SK-N-SH treated with all-trans-retinoic acid at 6 μM for 48 hours (cell line): ENCODE results near the gene LRRC8C.

Experiments
- ATAC-seq: fragments of 200-7000 bp; cut with Tn5 transposase; 3 replicates; pipeline ENCODE4 v1.9.1; 2020; ENCODE audit warnings: mild to moderate bottlenecking, moderate library complexity
- ARNTL ChIP-seq: fragments of 450-650 bp; formaldehyde crosslinking; IDR thresholded peaks from 2 replicates; pipeline ENCODE4 v1.5.0; 2020; ENCODE audit warnings: low read depth, mild to moderate bottlenecking, moderate library complexity, borderline replicate concordance
- BACH2 ChIP-seq: fragments of 250-450 bp; sonication (Bioruptor Pico); IDR thresholded peaks from 2 replicates; pipeline ENCODE4 v1.9.0; 2021; ENCODE audit warnings: mild to moderate bottlenecking, borderline replicate concordance
- CREB5 ChIP-seq: fragments of 250-450 bp; sonication (Bioruptor Pico); IDR thresholded peaks from 2 replicates; pipeline ENCODE4 v1.5.1; 2020; ENCODE audit warnings: low read depth, mild to moderate bottlenecking, moderate library complexity
- CSDC2 ChIP-seq: fragments of 250-450 bp; sonication (Bioruptor Pico); IDR thresholded peaks from 2 replicates; pipeline ENCODE4 v1.5.0; 2020; ENCODE audit warnings: mild to moderate bottlenecking, moderate library complexity
- CSRNP3 ChIP-seq: fragments of 250-450 bp; sonication (Bioruptor Pico); IDR thresholded peaks from 2 replicates; pipeline ENCODE4 v1.5.1; 2021; ENCODE audit warnings: mild to moderate bottlenecking, moderate library complexity
- ESRRG ChIP-seq: fragments of 250-450 bp; sonication (Bioruptor Pico); IDR thresholded peaks from 2 replicates; pipeline ENCODE4 v1.6.1; 2021; ENCODE audit warnings: mild to moderate bottlenecking
- GLIS3 ChIP-seq: fragments of 250-450 bp; sonication (Bioruptor Pico); IDR thresholded peaks from 2 replicates; pipeline ENCODE4 v1.5.0; 2020; ENCODE audit warnings: mild to moderate bottlenecking, moderate library complexity
- ISL1 ChIP-seq: fragments of 250-450 bp; sonication (Bioruptor Pico); IDR thresholded peaks from 2 replicates; pipeline ENCODE4 v2.1.2; 2022; ENCODE audit warnings: mild to moderate bottlenecking, moderate library complexity
- OSR1 ChIP-seq: fragments of 250-450 bp; sonication (Bioruptor Pico); IDR thresholded peaks from 2 replicates; pipeline ENCODE4 v1.8.0; 2022; ENCODE audit warnings: moderate library complexity, mild to moderate bottlenecking, inconsistent platforms
- PPARA ChIP-seq: fragments of 250-450 bp; sonication (Bioruptor Pico); IDR thresholded peaks from 2 replicates; pipeline ENCODE4 v1.5.0; 2020; ENCODE audit warnings: mild to moderate bottlenecking, borderline replicate concordance
- RARB ChIP-seq: fragments of 250-450 bp; sonication (Bioruptor Pico); IDR thresholded peaks from 2 replicates; pipeline ENCODE4 v1.8.0; 2021; ENCODE audit warnings: mild to moderate bottlenecking, moderate library complexity
- SNAI2 ChIP-seq: fragments of 250-450 bp; sonication (Bioruptor Pico); IDR thresholded peaks from 2 replicates; pipeline ENCODE4 v1.5.0; 2020; ENCODE audit warnings: mild to moderate bottlenecking, moderate library complexity
- TCF4 ChIP-seq: fragments of 250-450 bp; sonication (Bioruptor Pico); IDR thresholded peaks from 2 replicates; pipeline ENCODE4 v1.8.0; 2021; ENCODE audit warnings: mild to moderate bottlenecking, moderate library complexity, borderline replicate concordance
- TOX ChIP-seq: fragments of 250-450 bp; sonication (Bioruptor Pico); IDR thresholded peaks from 2 replicates; pipeline ENCODE4 v1.8.0; 2021; ENCODE audit warnings: mild to moderate bottlenecking, moderate library complexity, borderline replicate concordance
- ZFP3 ChIP-seq: fragments of 250-450 bp; sonication (Bioruptor Pico); IDR thresholded peaks from 2 replicates; pipeline ENCODE4 v1.5.0; 2020; ENCODE audit warnings: mild to moderate bottlenecking, moderate library complexity
- ZNF565 ChIP-seq: fragments of 450-650 bp; formaldehyde crosslinking; conservative IDR thresholded peaks from 2 replicates; pipeline ENCODE4 v1.5.0; 2020; ENCODE audit warnings: low read depth, mild to moderate bottlenecking, moderate library complexity
- ZNF70 ChIP-seq: fragments of 450-650 bp; formaldehyde crosslinking; IDR thresholded peaks from 2 replicates; pipeline ENCODE4 v1.5.0; 2020; ENCODE audit warnings: mild to moderate bottlenecking, moderate library complexity
- ZNF8 ChIP-seq: fragments of 450-650 bp; formaldehyde crosslinking; IDR thresholded peaks from 2 replicates; pipeline ENCODE4 v1.5.0; 2020; ENCODE audit warnings: mild to moderate bottlenecking, moderate library complexity
- TF ChIP-seq, protein P1 (sequence below): fragments of 250-450 bp; sonication (Bioruptor Pico); IDR thresholded peaks from 2 replicates; pipeline ENCODE4 v1.5.0; 2020; ENCODE audit warnings: mild to moderate bottlenecking, moderate library complexity
- TF ChIP-seq, protein P2 (sequence below): fragments of 250-450 bp; sonication (Bioruptor Pico); IDR thresholded peaks from 2 replicates; pipeline ENCODE4 v1.8.0; 2020; ENCODE audit warnings: mild to moderate bottlenecking, moderate library complexity, borderline replicate concordance
- TF ChIP-seq, protein P3 (sequence below): fragments of 250-450 bp; sonication (Bioruptor Pico); IDR thresholded peaks from 2 replicates; pipeline ENCODE4 v1.8.0; 2021; ENCODE audit warnings: low read depth, mild to moderate bottlenecking, moderate library complexity, borderline replicate concordance

Gene LRRC8C

DNA sequence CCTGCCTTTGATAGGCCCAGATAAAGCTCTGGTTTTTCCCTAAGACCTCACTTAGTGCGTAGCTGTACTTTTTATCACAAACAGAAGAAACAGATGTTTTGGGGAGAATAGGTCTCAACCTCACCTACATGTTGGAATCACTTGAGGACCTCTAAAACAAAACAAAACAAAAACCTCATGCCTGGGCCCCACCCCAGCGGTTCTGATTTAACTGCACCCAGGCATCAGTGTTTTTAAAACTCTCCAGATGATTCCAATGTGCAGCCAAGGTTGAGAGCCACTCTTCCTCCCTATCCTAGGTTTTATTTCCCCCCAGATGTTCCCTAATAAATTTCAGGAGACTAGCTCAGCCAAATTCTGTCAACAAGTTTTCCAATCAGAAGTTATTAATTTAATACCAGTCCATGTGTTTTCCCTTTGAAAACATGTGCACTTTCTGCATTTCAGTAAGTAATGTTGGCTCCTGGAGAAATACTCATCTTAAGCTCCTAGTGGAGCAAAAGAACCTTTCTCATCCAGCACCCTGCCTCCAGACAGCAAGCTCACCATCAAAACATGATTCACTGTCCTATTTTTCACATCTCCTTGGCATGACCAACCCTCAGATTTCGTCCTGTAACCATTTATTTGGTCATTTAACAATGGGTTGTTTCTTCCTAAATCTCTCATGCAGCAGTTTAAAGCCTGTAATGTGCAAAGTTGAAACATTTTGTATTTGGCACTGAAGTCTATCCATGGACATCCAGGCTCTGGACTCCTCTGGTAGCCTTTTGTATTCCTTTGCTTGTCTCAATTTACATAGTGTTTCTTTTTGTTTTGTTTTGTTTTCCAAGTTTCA lies 27.5 kb downstream of the LRRC8C start:
- 0 out of 2 replicates have a peak, but pooled peaks have one; percentile 54 for TF ChIP-seq ZFP3 (CRISPR knock-in tag)
- TF ChIP-seq CREB5, result no peak
- no peak for TF ChIP-seq ZNF70 (CRISPR knock-in tag)
- 0 out of 3 replicates have a peak, but pooled peaks have one; percentile 27 for ATAC-seq

DNA sequence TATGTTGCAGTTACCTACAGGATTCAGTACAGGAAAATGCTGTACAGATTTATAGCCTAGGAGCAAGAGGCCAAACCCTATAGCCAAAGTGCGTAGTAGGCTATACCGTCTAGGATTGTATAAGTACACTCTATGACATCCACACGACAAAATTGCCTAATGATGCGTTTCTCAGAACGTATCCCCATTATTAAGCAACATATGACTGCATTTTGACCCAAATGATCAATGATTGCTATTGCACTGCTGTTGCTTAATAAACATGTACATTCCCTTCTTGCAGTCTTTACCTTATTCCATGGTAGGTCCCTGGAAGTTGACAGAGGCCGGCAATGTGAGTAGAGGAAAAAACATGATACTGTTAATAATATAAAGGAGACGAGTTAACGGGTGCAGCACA lies 33.0 kb downstream of the LRRC8C start:
- no peak for ATAC-seq
- no peak for TF ChIP-seq ARNTL (CRISPR knock-in tag)
- TF ChIP-seq, protein P1, sequence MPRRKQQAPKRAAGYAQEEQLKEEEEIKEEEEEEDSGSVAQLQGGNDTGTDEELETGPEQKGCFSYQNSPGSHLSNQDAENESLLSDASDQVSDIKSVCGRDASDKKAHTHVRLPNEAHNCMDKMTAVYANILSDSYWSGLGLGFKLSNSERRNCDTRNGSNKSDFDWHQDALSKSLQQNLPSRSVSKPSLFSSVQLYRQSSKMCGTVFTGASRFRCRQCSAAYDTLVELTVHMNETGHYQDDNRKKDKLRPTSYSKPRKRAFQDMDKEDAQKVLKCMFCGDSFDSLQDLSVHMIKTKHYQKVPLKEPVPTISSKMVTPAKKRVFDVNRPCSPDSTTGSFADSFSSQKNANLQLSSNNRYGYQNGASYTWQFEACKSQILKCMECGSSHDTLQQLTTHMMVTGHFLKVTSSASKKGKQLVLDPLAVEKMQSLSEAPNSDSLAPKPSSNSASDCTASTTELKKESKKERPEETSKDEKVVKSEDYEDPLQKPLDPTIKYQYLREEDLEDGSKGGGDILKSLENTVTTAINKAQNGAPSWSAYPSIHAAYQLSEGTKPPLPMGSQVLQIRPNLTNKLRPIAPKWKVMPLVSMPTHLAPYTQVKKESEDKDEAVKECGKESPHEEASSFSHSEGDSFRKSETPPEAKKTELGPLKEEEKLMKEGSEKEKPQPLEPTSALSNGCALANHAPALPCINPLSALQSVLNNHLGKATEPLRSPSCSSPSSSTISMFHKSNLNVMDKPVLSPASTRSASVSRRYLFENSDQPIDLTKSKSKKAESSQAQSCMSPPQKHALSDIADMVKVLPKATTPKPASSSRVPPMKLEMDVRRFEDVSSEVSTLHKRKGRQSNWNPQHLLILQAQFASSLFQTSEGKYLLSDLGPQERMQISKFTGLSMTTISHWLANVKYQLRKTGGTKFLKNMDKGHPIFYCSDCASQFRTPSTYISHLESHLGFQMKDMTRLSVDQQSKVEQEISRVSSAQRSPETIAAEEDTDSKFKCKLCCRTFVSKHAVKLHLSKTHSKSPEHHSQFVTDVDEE, result no peak
- TF ChIP-seq ZNF8, result no peak
- no peak for TF ChIP-seq OSR1 (CRISPR knock-in tag)
- no peak for TF ChIP-seq GLIS3 (CRISPR knock-in tag)
- no peak for TF ChIP-seq ESRRG (CRISPR knock-in tag)
- TF ChIP-seq PPARA (CRISPR knock-in tag), result no peak
- no peak for TF ChIP-seq CSRNP3 (CRISPR knock-in tag)
- TF ChIP-seq, protein P2, sequence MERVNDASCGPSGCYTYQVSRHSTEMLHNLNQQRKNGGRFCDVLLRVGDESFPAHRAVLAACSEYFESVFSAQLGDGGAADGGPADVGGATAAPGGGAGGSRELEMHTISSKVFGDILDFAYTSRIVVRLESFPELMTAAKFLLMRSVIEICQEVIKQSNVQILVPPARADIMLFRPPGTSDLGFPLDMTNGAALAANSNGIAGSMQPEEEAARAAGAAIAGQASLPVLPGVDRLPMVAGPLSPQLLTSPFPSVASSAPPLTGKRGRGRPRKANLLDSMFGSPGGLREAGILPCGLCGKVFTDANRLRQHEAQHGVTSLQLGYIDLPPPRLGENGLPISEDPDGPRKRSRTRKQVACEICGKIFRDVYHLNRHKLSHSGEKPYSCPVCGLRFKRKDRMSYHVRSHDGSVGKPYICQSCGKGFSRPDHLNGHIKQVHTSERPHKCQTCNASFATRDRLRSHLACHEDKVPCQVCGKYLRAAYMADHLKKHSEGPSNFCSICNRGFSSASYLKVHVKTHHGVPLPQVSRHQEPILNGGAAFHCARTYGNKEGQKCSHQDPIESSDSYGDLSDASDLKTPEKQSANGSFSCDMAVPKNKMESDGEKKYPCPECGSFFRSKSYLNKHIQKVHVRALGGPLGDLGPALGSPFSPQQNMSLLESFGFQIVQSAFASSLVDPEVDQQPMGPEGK, result no peak
- TF ChIP-seq SNAI2 (CRISPR knock-in tag), result no peak
- TF ChIP-seq CREB5, result no peak
- no peak for TF ChIP-seq BACH2
- TF ChIP-seq ISL1 (CRISPR knock-in tag), result no peak
- no peak for TF ChIP-seq TCF4
- TF ChIP-seq, protein P3, sequence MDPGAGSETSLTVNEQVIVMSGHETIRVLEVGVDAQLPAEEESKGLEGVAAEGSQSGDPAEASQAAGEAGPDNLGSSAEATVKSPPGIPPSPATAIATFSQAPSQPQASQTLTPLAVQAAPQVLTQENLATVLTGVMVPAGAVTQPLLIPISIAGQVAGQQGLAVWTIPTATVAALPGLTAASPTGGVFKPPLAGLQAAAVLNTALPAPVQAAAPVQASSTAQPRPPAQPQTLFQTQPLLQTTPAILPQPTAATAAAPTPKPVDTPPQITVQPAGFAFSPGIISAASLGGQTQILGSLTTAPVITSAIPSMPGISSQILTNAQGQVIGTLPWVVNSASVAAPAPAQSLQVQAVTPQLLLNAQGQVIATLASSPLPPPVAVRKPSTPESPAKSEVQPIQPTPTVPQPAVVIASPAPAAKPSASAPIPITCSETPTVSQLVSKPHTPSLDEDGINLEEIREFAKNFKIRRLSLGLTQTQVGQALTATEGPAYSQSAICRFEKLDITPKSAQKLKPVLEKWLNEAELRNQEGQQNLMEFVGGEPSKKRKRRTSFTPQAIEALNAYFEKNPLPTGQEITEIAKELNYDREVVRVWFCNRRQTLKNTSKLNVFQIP, result no peak
- TF ChIP-seq TOX (CRISPR knock-in tag), result no peak
- TF ChIP-seq ZNF565 (CRISPR knock-in tag), result no peak

- no peak for ATAC-seq
- TF ChIP-seq TOX (CRISPR knock-in tag) (no peak), ZFP3 (CRISPR knock-in tag) (no peak), OSR1 (CRISPR knock-in tag) (no peak), ESRRG (CRISPR knock-in tag) (no peak), ARNTL (CRISPR knock-in tag) (no peak), ZNF70 (CRISPR knock-in tag) (no peak), CSDC2 (CRISPR knock-in tag) (no peak), RARB (no peak), GLIS3 (CRISPR knock-in tag) (no peak), BACH2 (no peak)
- TF ChIP-seq, protein P1, result no peak
- TF ChIP-seq, protein P2, result no peak
These were observed 33.7 kb downstream of the LRRC8C start for GRCh38 chr1:89666640-89667039.
